Liver (tissue), 9 donors: Measurements from ENCODE around the gene NPAS4. TPM values are rescaled to one million over a fixed set of nuclear protein-coding genes. Genes with fewer than 3 reads are reported as not detected.
"Not testable (repeated sequence)": the region's sequence is repeated elsewhere in the genome, so short reads cannot be mapped to it uniquely, and the experiment has no call there.

ENCODE experiments used
- DNase-seq: peaks from one replicate; pipeline ENCODE4 v3.0.0-alpha.2; 2017; ENCODE audit warnings: low spot score
- H3K27ac ChIP-seq, 2 donors: one replicate each; pipeline ENCODE4 v1.7.0; 2013; ENCODE audit warnings: inconsistent platforms in 2 of 2, low read length in 2 of 2, control low read depth in 1 of 2, low read depth in 1 of 2, mild to moderate bottlenecking in 1 of 2
- H3K27me3 ChIP-seq, 4 donors: one replicate each; pipeline versions ENCODE4 v1.6.1 to v1.7.0; 2013; ENCODE audit warnings: low read length in 3 of 4, inconsistent platforms in 1 of 4, mild to moderate bottlenecking in 1 of 4, moderate library complexity in 1 of 4; ENCODE audit not compliant: control insufficient read depth in 4 of 4, insufficient read depth in 4 of 4
- H3K36me3 ChIP-seq, 4 donors: one replicate each; pipeline versions ENCODE4 v1.6.1 to v1.7.0; 2013; ENCODE audit warnings: low read length in 3 of 4, mild to moderate bottlenecking in 3 of 4, low read depth in 1 of 4, moderate library complexity in 1 of 4; ENCODE audit not compliant: control insufficient read depth in 4 of 4, insufficient read depth in 3 of 4
- H3K4me1 ChIP-seq, 4 donors: one replicate each; pipeline versions ENCODE4 v1.6.1 to v1.7.0; 2013; ENCODE audit warnings: low read length in 3 of 4, mild to moderate bottlenecking in 3 of 4, moderate library complexity in 1 of 4; ENCODE audit not compliant: control insufficient read depth in 4 of 4, insufficient read depth in 4 of 4
- H3K4me3 ChIP-seq, 3 donors: one replicate each; pipeline versions ENCODE4 v1.6.1 to v1.7.0; 2013; ENCODE audit warnings: low read length in 3 of 3, control low read depth in 1 of 3, low read depth in 1 of 3, mild to moderate bottlenecking in 1 of 3
- H3K9ac ChIP-seq, 2 donors: one replicate each; pipeline ENCODE4 v1.7.0; 2013; ENCODE audit warnings: low read length in 2 of 2, mild to moderate bottlenecking in 2 of 2, moderate library complexity in 2 of 2, control low read depth in 1 of 2, low read depth in 1 of 2
- H3K9me3 ChIP-seq, 4 donors: one replicate each; pipeline versions ENCODE4 v1.6.1 to v1.7.0; 2013; ENCODE audit warnings: low read length in 3 of 4; ENCODE audit not compliant: control insufficient read depth in 4 of 4
- ATF3 ChIP-seq: IDR thresholded peaks from 2 replicates; pipeline ENCODE4 v1.6.1; 2016; ENCODE audit warnings: antibody characterized with exemption
- CTCF ChIP-seq: fragments of 150-350 bp; IDR thresholded peaks from 2 replicates; pipeline ENCODE4 v1.5.1; 2017; ENCODE audit warnings: improper control_type of control experiment, low read depth, low read length; ENCODE audit not compliant: missing input control
- EGR1 ChIP-seq, 2 donors: IDR thresholded peaks; 2 replicates each; pipeline ENCODE4 v1.6.1; 2016 to 2018; ENCODE audit warnings: antibody characterized with exemption in 2 of 2, low read depth in 2 of 2
- FOXA1 ChIP-seq: IDR thresholded peaks from 2 replicates; pipeline ENCODE4 v1.6.1; 2016; ENCODE audit warnings: antibody characterized with exemption
- FOXA2 ChIP-seq: IDR thresholded peaks from 2 replicates; pipeline ENCODE4 v1.6.1; 2016; ENCODE audit warnings: antibody characterized with exemption
- GABPA ChIP-seq, 2 donors: IDR thresholded peaks in 1 of 2; conservative IDR thresholded peaks in 1 of 2; 2 replicates each; pipeline ENCODE4 v1.6.1; 2016; ENCODE audit warnings: antibody characterized with exemption in 2 of 2, mild to moderate bottlenecking in 1 of 2, moderate library complexity in 1 of 2
- HNF4A ChIP-seq, 2 donors: conservative IDR thresholded peaks; 2 replicates each; pipeline ENCODE4 v1.6.1; 2016; ENCODE audit warnings: antibody characterized with exemption in 2 of 2, mild to moderate bottlenecking in 2 of 2
- MAX ChIP-seq: IDR thresholded peaks from 2 replicates; pipeline ENCODE4 v1.6.1; 2016; ENCODE audit warnings: antibody characterized with exemption
- NR2F2 ChIP-seq: IDR thresholded peaks from 2 replicates; pipeline ENCODE4 v1.6.1; 2016; ENCODE audit warnings: antibody characterized with exemption
- RAD21 ChIP-seq, 2 donors: IDR thresholded peaks; 2 replicates each; pipeline ENCODE4 v1.6.1; 2016; ENCODE audit warnings: antibody characterized with exemption in 2 of 2, mild to moderate bottlenecking in 2 of 2
- REST ChIP-seq: IDR thresholded peaks from 2 replicates; pipeline ENCODE4 v1.6.1; 2016; ENCODE audit warnings: antibody characterized with exemption, mild to moderate bottlenecking
- RXRA ChIP-seq, 2 donors: IDR thresholded peaks; 2 replicates each; pipeline ENCODE4 v1.6.1; 2017 to 2018; ENCODE audit warnings: antibody characterized with exemption in 2 of 2, mild to moderate bottlenecking in 1 of 2
- SP1 ChIP-seq: IDR thresholded peaks from 2 replicates; pipeline ENCODE4 v1.6.1; 2018; ENCODE audit warnings: antibody characterized with exemption, mild to moderate bottlenecking
- TAF1 ChIP-seq: conservative IDR thresholded peaks from 2 replicates; pipeline ENCODE4 v1.6.1; 2016; ENCODE audit warnings: antibody characterized with exemption, mild to moderate bottlenecking
- YY1 ChIP-seq: IDR thresholded peaks from 2 replicates; pipeline ENCODE4 v1.6.1; 2016; ENCODE audit warnings: antibody characterized with exemption, mild to moderate bottlenecking
- ZBTB33 ChIP-seq: IDR thresholded peaks from 2 replicates; pipeline ENCODE4 v1.6.1; 2016; ENCODE audit warnings: antibody characterized with exemption
- WGBS: extraction: QIAGEN DNeasy Blood & Tissue Kit; methylation state at CpG from one replicate; pipeline ENCODE4 v1.1.7; 2013; 5-methylcytosine and 5-hydroxymethylcytosine counted together
- polyA plus RNA-seq, 2 donors: library from polyadenylated mRNA; stranded (reverse) in 1 of 2; unstranded in 1 of 2; fragments of 200-250 nt in 1 of 2; fragments of >200 nt in 1 of 2; fragmentation: Nextera tagmentation in 1 of 2; extraction: Ambion mirVana in 1 of 2; gene quantifications; one replicate each; pipeline versions ENCODE4 v1.2.1 to v1.2.3, GENCODE V29; 2013 to 2015
- total RNA-seq, 2 donors: library from RNA; depleted of rRNA; stranded (reverse); fragments of >200 nt; gene quantifications; one replicate each; pipeline ENCODE4 v1.2.3, GENCODE V29; 2014
- donor health status: healthy.
- donor health status: healthy.
- donor health status: healthy.
- donor health status: healthy.
- donor health status: healthy.

Gene NPAS4
- total and polyA plus RNA-seq, 4 donors: 0.01 TPM; not detected in 3

- TF ChIP-seq FOXA1: no peak
Measured at GRCh38 chr11:66437979-66438503, 17.2 kb downstream of the NPAS4 start (continued).

GRCh38 chr11:66438504-66439466 is 17.9 kb downstream of the NPAS4 start, which contains the start of gene MRPL11:
TSS of gene MRPL11 (minus strand) at chr11:66438848. CDS start at chr11:66438754, 94 bp downstream.
- 7% methylated on average over 45 of the region's 45 CpGs for WGBS
- Histone ChIP-seq H3K4me1 (peaks cover 5 to 7% (median 6%) of the 10 kb centered on the region in 4 donors), H3K27me3 (peaks cover 0 to 3% (median 0%) of the 10 kb centered on the region in 4 donors), H3K9ac (peak within 1 kb of the TSS; percentile 81 to 82), H3K36me3 (peaks cover 4 to 19% (median 6%) of the 10 kb centered on the region in 4 donors), H3K4me3 (peak within 1 kb of the TSS; percentile 76 to 93 (median 80)), H3K9me3 (peaks cover 0 to 4% (median 0%) of the 10 kb centered on the region in 4 donors), H3K27ac (peak within 1 kb of the TSS; percentile 88 to 93)
- peak; percentile 88 for DNase-seq
- TF ChIP-seq RXRA (IDR thresholded peaks at IDR 0.05): peak; percentile 82 to 94
- TF ChIP-seq TAF1: no peak
- no peak for TF ChIP-seq EGR1 (IDR thresholded peaks at IDR 0.05; ENCODE audit: low read depth in 2 of 2)
- peak; percentile 17 for TF ChIP-seq ATF3
- no peak for TF ChIP-seq FOXA2
- peak; percentile 74 for TF ChIP-seq MAX
- peak in 1 of 2 donors; percentile 57 for TF ChIP-seq GABPA (IDR thresholded peaks at IDR 0.05 in 1 of 2, conservative IDR thresholded peaks at IDR 0.05 in 1 of 2)
- TF ChIP-seq RAD21 (IDR thresholded peaks at IDR 0.05): peak; percentile 66 to 76
- TF ChIP-seq NR2F2: peak; percentile 99
- peak; percentile 98 for TF ChIP-seq YY1
- peak; percentile 60 for TF ChIP-seq SP1
- TF ChIP-seq HNF4A (conservative IDR thresholded peaks at IDR 0.05): peak; percentile 52 to 59
- peak; percentile 96 for TF ChIP-seq REST
- no peak for TF ChIP-seq FOXA1
- peak; percentile 48 for TF ChIP-seq CTCF
- no peak for TF ChIP-seq ZBTB33

- not testable (repeated sequence) for H3K9me3 ChIP-seq, H3K27me3 ChIP-seq, DNase-seq, H3K4me3 ChIP-seq, H3K9ac ChIP-seq, H3K4me1 ChIP-seq, H3K27ac ChIP-seq
- H3K36me3 ChIP-seq: peaks cover 4 to 14% (median 6%) of the 10 kb centered on the region in 4 donors
- 88% methylated on average over 29 of the region's 29 CpGs for WGBS
Measured at GRCh38 chr11:66440101-66440939, 19.5 kb downstream of the NPAS4 start.

- not testable (repeated sequence) for H3K36me3 ChIP-seq, H3K9me3 ChIP-seq, H3K9ac ChIP-seq, H3K4me3 ChIP-seq, H3K4me1 ChIP-seq, DNase-seq, H3K27ac ChIP-seq, H3K27me3 ChIP-seq
- WGBS: 90% methylated on average over 27 of the region's 27 CpGs
Measured at GRCh38 chr11:66440940-66441282, 20.1 kb downstream of the NPAS4 start.
